ENCODE data around the gene B3GLCT. TPM values are rescaled to one million over a fixed set of nuclear protein-coding genes. Genes with fewer than 3 reads are reported as not detected.

Gene B3GLCT
- total RNA-seq, 1 donor from 2014 or later: 5.0 TPM

DNA sequence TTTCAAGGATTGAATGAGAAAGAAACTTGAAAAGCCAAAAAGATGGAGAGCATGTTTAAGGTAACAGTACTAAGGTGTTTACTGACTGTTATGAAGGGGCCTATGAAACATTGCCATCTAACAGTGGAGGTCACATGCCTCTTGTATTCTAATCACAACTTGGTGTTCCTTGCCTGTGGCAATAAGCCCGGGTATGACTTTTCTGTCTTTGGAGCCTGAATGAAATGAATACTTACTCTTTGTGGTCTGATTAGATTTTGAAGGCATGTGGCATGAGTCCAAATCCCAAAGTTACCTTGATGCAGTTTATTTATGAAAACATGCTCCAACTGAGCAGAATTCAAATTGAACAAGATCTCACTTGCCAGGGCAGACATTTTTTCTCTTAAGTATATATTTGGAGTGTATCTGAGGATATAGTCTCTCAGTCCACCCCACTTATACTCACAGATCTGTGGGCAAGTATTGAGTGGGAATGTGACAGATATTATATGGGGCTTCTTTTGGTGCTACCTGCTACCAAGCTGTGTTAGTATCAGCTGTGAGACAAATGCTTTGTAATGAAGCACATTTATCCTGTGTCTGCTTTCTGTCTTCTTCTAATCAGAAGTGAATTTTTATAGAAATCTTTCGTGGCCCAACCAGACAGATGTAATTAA, 67.5 kb downstream of the B3GLCT start:
- peak; percentile 10 for DNase-seq (ENCODE audit: low read depth)

DNA sequence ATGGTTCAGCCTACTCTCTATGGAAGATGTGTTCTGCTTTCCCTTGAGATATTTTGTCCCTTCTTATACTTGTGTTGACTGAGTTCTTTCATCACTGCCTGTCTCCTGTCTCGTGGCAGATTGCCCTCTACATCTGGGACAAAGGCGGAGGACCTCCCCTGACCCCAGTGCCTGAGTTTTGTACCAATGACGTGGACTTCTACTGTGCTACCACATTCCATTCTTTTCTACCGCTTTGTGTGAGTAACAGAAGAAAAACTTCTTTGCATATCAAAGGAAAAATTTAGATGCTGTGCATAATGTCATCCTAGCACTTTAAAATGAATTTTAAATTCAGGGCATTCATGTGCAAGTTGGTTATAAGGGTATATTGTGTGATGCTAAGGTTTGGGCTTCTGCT, 74.6 kb downstream of the B3GLCT start:
- no peak for DNase-seq (ENCODE audit: low read depth)

DNA sequence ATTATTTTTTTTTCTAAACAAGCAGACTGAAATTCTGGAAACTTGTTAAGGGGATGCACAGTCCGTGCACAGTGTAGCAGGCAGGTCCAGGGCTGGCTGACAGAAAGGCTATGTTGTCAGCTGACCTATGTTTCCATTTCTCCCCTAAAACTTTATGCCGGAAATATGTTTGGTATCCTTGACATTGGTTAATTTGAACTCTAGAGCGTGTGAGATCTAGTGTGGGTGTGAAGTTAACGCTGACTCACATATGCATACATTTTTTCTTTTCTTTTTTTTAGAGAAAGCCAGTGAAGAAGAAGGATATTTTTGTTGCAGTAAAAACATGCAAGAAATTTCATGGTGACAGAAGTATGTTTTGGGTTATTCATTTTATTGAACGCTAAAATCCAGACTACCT, 76.6 kb downstream of the B3GLCT start:
- DNase-seq (ENCODE audit: low read depth): no peak

DNA sequence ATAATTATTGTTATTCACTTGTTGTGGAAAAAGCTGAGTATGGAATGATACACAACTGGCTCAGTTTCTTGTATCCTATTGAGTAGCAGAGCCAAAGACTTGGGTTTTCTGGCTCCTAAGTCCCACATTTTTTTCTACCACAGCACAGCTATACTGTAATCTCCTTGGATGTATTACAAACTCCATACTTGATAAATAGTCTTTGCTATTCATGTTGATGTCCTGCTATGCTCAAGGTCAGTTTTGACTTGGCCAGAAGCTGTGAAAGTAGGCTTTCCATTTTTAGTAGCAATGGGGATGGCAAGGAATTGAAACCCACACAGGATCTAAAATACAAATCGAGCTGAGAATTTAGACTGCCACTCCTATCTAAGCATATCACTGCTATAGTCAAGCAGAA, 79.1 kb downstream of the B3GLCT start:
- DNase-seq (ENCODE audit: low read depth): no peak

DNA sequence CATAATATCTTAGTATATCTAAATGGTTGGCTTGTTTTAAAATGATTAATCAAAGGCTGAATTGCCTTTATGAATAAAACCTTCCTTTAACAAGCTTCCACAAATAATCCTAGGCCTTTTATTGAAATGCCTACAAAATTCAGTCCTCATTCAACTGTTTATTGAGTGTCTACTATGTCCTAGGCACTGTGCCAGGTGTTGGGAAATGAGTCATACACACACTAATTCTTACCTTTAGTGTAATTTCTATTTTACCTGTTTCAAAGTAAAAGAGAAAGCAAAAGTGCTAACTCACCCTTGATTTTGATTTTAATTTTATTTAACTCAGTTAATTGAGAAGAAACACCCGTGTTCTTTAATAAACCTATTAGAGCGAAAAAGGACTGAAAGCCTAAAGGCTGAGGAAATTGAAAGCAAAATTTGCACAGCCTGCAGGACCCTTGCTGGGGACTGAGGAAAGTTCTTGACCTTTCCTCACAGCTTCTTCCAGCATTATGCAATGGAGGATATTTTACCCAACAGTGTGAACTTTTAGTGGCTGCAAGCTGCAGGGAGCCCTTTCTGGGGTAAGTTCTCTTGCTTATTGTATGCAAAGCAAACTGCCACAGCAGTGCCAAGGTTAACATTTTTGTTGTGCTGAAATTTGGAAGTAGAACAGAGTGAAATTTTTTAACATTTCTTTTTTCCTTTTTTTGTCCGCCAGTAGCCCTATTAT, 83.1 kb downstream of the B3GLCT start:
- no peak for DNase-seq (ENCODE audit: low read depth)

DNA sequence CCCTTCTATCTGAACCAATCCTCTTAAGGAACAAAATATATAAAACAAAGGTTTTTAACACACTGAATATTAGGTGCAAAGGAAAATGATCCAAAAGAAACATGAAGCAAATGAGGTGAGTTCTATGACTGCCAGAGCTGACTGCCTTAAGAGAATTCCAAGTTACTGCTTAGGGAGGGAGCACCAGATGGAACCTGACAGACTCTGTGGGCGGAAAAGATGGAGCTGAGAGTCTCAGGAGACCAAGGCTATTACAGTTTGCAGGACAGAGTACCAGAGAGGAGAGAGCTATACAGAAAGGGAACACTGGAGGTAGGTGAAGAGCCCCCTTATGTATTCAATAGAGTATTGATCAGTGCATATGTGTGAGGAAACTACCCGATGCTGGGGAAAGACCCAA, 87.2 kb downstream of the B3GLCT start:
- DNase-seq (ENCODE audit: low read depth): no peak

DNA sequence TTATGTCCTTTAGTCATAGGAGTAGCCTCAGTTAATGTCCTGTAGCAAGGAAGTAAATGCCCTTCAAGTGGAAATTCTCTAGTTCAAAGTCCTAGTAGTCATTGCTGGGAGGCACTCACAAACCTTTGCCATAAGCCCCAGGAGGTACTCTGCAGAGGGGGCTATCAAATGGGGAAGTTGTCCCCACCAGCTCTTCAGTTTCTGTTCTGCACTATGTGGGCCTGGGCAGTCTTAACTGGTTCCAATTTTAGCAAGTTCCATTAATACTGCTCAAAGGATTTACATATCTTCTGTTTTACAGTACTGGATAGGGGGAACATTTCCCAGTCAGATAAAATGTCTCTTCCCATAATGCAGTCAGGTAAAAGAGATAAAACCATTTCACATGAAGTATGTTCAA, 101.3 kb downstream of the B3GLCT start:
- DNase-seq (ENCODE audit: low read depth): no peak

DNA sequence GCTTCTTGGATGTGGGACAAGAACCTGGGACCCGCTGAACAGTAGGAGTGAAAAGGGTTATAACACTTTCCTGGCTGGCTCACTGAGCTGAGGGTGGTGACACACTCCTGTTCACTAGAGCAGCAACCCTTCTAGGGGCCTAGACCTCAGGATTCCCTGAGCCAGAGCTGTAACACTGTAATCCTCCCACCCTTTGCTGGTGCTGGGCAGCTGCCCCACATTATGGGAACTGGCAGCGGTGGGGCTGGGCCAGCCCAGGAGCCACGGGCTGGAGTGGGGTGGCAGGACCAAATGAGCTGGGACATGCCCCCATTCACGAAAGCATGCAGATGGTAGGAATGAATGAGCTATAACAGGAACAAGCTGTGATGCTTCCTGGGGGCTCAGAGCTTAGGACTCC, 110.6 kb downstream of the B3GLCT start:
- no peak for DNase-seq (ENCODE audit: low read depth)

DNA sequence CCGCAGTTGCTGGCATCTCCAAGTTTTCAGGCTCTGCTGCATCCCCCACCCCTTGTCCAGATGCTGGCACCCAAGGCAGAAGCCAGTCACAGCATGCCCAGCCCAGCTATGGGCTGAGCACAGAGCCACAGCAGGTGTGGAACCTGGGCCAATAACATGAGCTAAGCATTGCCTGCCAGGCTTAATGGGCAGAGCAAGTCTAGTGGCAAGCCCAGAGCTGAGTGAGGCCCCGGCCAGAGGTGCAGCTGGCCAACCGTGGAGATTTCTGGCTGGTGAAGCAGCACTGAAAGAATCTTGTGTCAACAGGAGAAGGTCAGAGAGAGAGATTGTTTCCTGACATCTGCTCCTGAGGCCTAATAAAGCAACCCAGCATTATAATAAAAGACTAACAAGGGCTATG, 111.0 kb downstream of the B3GLCT start:
- peak; percentile 67 for DNase-seq (ENCODE audit: low read depth)

DNA sequence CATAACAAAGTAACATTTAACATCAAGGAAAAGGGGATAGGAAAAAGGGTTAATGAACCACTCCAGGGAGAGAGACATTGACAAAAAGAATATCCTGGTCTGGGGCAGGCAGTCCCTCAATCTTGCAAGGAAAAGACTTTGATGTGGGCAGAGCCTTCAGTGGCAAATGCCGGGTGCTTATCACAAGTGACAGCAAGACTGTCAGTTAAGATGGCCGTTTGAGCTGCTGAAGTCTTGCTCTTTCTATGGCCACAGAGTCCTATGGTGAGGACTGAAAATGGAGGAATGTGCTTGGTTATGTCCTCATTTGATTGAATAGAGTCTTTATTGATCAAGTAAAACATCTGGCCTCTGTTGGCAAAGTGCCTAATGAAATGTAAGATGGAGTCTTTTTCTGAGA, 112.1 kb downstream of the B3GLCT start:
- no peak for DNase-seq (ENCODE audit: low read depth)

DNA sequence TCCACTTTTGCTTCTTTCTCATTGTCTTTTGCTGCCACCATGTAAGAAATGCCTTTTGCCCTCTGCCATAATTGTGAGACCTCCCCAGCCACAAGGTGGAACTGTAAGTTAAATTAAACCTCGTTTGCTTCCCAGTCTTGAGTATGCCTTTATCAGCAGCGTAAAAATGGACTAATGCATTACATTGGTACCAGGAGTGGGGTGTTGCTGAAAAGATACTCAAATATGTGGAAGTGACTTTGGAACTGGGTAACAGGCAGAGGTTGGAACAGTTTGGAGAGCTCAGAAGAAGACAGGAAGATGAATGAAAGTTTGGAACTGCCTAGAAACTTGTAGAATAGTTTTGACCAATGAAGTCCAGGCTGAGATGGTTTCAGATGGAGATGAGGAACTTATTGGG, 115.2 kb downstream of the B3GLCT start:
- DNase-seq (ENCODE audit: low read depth): no peak

DNA sequence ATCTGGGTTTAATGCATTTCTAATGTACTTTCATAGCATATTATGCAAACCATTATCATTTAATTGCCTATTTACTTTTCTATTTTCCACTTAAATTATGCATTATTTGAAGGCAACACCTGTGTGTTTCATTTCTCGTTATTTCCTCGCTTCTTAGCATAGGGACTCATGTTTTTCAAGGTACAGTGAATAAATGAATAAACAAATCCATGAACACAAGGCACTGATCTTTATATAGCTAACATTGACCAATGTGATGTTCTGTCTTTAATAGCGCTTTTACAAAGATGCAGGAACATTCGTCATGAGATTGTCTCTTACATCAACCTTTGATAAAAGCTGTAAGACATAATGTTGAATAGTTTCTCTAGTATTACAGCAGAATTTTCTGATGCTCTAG, 121.2 kb downstream of the B3GLCT start:
- no peak for DNase-seq (ENCODE audit: low read depth)

DNA sequence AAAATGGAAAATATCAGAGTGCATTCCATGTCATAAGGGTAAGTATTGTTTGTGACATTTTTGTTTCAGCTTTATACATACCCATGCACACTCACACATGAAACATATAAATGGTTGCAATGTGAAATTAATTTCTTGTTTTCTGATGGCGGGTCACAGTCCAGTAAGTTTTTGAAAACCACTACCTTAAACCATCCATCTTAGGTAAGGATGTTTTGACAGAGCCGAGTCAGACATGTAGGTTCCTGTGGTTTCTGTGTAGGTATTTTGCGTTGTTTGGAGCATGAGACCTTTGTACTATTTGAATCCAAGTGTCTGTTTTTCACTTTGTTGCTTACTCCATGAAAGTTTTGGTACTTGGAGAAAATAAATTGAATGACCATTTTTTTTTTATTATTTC, 121.7 kb downstream of the B3GLCT start:
- no peak for DNase-seq (ENCODE audit: low read depth)

DNA sequence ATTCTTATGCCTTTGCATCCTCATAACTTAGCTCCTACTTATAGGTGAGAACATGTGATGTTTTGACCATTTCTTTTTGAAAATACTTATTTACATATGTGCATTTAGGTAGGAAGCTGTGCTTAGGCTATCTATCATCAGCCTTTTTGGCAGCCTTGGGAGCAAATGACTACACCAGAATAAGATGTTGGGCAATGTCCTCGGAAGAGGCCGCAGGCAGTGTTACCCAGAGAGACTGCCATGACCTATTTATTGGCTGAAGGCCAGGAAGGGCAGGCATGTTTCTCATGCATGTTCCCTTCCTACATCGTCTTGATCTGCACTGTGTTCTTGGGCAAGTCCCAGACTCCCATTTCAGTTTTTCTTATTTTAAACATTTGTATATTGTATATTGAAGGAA, 122.3 kb downstream of the B3GLCT start:
- DNase-seq (ENCODE audit: low read depth): peak; percentile 16

DNA sequence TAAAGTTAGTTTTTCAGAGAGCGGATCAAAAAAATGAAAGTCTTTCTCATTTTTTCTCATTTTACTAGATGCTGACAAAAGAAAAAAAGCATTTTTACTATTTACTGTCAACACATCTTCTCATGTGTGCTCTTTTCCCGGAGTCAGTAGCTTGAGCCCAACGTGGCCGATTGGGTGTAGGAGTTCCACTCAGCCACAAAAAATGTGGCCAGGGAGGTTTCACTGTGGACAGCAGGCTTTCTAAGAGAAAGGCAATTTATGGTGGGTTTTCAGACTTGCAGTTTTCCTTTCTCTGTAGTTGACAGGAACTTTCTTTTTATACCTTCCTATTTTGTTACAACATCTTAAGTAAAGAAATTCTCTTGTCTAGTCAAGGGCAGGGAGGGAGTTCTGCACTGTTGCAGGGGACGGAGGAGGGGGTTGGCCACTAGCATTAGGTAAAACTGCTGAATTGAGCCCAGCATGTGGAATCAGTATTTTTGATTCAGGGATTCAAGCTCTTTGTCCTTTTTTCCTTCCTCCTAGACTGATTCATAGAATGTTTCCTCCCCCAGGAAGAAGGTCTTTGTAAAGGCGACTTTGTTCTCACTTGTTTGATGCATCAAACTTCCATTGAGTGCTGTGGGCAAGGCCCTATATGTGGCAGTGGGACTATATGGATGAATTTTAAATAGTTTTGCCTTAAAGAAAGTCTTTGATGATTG, 123.1 kb downstream of the B3GLCT start:
- DNase-seq (ENCODE audit: low read depth): no peak

DNA sequence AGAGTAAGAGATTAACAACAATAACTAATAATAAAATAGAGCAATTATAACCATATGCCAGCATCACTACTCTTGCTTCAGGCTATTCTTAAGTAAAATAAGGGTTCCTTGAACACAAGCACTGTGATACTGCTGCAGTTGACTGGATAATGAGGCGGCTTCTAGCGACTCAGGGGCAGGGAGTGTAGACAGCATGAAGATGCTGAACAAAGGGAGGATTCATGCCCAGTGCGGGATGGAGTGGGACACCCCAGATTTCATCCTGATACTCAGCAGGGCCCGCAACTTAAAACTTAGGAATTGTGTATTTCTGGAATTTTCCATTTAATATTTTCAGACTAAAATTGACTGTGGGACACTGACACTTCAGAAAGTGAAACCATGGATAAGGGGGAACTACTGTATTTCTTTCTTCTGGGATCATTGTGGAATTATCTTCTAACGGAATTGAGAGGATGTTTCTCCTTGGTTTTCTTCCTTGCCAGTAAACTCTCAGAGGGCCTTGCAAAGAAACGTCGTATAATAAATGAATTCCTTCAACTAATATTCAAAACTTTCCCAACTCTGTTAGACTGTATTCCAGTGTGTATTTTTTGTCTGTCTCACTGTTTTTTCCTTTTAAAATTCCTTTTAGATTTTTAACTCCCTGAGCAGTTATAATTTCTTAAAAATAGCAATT, 127.5 kb downstream of the B3GLCT start:
- DNase-seq (ENCODE audit: low read depth): no peak

DNA sequence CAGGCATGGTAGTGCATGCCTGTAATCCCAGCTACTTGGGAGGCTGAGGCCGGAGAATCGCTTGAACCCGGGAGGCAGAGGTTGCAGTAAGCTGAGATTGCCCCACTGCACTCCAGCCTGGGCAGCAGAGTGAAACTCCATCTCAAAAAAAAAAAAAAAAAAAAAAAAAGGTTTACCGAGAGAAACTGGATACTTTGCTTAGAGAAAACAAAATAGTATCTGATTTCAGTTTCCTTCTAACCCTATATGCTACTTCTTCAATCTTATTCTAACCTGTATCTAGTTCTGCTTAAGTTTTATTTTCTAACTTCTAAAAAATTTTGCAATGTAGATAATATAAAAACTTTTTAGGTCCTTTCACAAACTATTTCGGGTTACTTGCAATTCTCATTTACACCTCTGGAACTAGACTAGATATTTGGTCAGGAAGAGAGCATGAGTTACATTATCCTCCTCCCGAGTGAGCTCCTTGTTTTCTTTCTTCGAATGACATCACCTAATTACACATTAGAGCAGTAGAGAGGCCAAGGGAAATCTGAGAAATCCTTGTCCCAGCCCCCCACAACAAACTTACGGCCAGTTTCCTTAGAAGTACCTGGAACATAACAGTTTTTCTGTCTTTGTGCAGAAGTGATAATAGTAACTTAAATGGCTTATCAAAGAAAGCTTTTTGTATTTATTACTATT, 128.9 kb downstream of the B3GLCT start:
- peak; percentile 9 for DNase-seq (ENCODE audit: low read depth)

DNA sequence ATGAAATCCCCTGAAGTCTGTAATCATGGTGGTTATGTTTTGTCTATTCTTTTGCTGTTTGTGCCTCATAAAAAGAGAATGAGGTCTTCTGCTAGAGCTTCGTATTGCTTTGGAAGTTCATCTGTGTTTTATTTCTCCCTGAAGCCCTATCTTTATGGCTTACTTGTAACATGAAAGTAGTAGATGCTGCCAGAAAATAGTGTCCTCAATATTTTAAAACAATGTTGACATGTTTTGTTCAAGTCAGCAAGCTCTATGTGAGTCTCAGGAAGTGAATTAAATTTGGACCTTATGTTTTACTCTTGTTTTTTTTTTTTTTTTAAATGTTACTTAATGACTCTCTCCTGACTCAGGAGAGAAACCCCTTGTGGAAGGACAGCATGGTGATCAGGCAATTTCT, 130.5 kb downstream of the B3GLCT start:
- no peak for DNase-seq (ENCODE audit: low read depth)

DNA sequence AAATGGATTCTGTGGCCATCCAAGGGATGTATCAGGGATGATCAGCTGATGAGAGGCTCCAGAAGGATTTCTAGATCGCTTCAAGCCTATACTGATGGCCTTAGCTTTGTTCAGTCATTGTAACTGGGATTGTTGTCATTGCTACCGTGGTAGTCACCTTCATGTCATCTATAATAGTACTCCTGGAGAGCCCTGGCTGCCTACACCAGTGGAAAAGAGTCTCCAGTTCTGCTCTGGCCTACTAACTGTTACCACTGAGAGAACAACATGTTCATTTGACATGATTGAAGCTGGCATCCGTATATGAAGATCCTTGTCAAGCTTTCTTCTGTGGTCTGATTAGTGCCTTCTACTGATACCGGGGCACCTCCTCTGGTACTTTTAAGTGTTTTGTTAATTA, 131.3 kb downstream of the B3GLCT start:
- no peak for DNase-seq (ENCODE audit: low read depth)

DNA sequence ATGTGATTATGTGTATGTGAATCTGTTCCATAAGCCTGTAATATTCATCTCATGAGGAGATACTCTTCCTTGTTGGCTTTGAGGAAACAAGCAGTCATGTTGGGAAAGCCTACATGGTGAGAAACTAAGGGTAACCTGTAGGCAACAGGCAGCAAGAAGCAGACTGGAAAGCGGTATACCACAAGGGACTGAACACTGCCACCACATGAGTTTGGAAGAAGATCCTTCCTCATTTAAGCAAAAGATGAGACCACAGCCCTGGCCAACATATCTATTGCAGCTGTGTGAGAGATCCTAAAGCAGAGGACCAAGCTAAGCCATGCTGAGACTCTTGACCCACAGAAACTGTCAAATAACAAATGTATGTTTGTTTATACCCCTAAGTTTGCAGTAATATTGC, 134.8 kb downstream of the B3GLCT start:
- DNase-seq (ENCODE audit: low read depth): peak; percentile 22

DNA sequence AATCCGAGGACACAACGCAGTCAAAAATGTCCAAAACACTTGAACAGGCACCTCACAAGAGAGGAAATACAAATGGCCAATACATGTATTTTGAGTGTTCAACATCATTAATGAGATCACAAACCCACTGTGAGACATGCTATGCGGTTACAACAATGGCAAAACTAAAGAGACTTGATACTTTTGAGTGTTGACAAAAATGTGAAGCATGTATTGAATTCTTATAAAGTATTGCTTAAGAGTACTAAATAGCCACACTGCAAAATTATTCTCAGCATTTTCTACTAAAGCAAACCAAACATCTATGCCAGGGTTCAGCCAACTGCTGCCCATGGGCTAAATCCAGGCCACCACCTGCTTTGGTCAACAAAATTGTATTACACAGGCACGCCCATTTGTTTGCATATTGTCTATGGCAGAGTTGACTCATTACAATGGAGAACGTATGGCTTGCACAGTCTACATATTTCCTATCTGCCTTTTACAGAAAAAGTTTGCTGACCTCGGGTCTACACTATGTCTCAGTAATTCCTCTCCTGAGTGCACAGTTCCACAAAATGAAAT, 135.3 kb downstream of the B3GLCT start:
- DNase-seq (ENCODE audit: low read depth): peak; percentile 7
